Measurements from ENCODE around the gene IQSEC3. TPM values are rescaled to one million over a fixed set of nuclear protein-coding genes. Genes with fewer than 3 reads are reported as not detected.
A peak's percentile ranks its signal among the peaks of the same experiment; 100 is the strongest.

The IQSEC3 gene
- total RNA-seq, 1 donor from 2014 or later = 8.8 TPM

DNA sequence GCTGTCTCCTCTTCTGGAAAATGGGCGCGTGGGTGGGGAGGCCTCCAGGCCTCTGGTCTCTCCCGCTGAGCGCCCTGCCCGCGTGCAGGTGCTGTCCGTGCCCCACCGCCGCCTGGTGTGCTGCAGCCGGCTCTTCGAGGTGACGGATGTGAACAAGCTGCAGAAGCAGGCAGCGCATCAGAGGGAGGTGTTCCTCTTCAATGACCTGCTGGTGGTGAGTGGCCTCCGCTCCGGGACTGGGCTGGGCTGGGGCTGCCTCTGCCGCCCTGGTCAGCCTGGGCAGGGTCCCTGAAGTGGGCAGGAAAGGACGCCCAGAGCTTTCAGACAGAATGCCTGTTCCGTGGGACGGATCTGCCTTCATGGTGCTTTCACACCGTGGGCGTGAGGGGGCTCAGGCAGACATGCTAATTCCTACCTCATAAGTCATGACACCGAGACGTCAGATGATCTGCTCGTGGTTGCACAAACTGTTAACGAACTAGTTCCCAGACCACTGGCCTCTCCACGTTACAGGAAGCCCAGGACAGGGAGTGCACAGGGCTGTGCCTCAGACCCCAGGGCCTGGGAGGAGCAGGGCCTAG, 96.9 kb downstream of the IQSEC3 start:
- Mint-ChIP-seq H3K36me3 (no peaks in the 10 kb centered on the region), H3K27ac (no peak overlapping the region), H3K9me3 (no peaks in the 10 kb centered on the region), H3K27me3 (ENCODE audit: low read depth) (peaks cover 32% of the 10 kb centered on the region), H3K4me1 (peaks cover 31% of the 10 kb centered on the region), H3K4me3 (no peak overlapping the region)
- DNase-seq (ENCODE audit: low spot score in 2 of 2, unreplicated experiment in 2 of 2) = no peak
- TF ChIP-seq, protein P1, sequence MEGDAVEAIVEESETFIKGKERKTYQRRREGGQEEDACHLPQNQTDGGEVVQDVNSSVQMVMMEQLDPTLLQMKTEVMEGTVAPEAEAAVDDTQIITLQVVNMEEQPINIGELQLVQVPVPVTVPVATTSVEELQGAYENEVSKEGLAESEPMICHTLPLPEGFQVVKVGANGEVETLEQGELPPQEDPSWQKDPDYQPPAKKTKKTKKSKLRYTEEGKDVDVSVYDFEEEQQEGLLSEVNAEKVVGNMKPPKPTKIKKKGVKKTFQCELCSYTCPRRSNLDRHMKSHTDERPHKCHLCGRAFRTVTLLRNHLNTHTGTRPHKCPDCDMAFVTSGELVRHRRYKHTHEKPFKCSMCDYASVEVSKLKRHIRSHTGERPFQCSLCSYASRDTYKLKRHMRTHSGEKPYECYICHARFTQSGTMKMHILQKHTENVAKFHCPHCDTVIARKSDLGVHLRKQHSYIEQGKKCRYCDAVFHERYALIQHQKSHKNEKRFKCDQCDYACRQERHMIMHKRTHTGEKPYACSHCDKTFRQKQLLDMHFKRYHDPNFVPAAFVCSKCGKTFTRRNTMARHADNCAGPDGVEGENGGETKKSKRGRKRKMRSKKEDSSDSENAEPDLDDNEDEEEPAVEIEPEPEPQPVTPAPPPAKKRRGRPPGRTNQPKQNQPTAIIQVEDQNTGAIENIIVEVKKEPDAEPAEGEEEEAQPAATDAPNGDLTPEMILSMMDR (IDR thresholded peaks at IDR 0.05; ENCODE audit: unreplicated experiment) = no peak

GRCh38 chr12:164207-164606, 97.6 kb downstream of the IQSEC3 start:
- peaks cover 28% of the 10 kb centered on the region for H3K27me3 Mint-ChIP-seq (ENCODE audit: low read depth)
- no peaks in the 10 kb centered on the region for H3K36me3 Mint-ChIP-seq
- TF ChIP-seq, protein P1 (IDR thresholded peaks at IDR 0.05; ENCODE audit: unreplicated experiment) = no peak
- peak overlapping the region; percentile 35 for H3K27ac Mint-ChIP-seq
- DNase-seq (ENCODE audit: low spot score in 2 of 2, unreplicated experiment in 2 of 2) = no peak
- no peaks in the 10 kb centered on the region for H3K9me3 Mint-ChIP-seq
- peaks cover 39% of the 10 kb centered on the region for H3K4me1 Mint-ChIP-seq
- no peak overlapping the region for H3K4me3 Mint-ChIP-seq

DNA sequence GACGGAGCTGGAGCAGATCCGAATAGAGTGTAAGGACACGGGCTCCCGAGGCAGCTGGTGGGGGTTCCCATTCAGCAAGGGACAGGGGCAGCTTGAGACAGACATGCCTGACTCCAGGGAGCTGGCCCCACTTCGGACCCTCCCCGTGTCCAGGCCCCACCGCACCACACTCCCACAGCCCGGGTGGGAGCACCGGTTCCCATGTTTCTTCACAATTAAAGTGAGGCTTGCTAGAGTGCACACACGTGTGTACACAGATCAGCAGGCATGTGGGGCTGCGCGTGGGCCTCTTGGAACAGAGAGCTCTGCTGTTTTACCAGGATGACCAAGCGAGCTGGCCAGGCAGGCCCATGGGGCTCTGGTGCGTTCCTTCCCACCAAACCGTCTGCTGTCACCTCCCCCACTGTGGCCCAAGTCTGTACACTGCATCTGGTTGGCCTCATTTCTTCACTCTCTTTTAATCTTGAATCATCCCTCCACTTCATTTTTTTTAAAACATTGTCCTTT, 99.3 kb downstream of the IQSEC3 start:
- no peak overlapping the region for H3K4me3 Mint-ChIP-seq
- TF ChIP-seq, protein P1 (IDR thresholded peaks at IDR 0.05; ENCODE audit: unreplicated experiment) = no peak
- no peaks in the 10 kb centered on the region for H3K36me3 Mint-ChIP-seq
- H3K27me3 Mint-ChIP-seq (ENCODE audit: low read depth) = peaks cover 19% of the 10 kb centered on the region
- no peak overlapping the region for H3K27ac Mint-ChIP-seq
- H3K9me3 Mint-ChIP-seq = no peaks in the 10 kb centered on the region
- DNase-seq (ENCODE audit: low spot score in 2 of 2, unreplicated experiment in 2 of 2) = no peak
- H3K4me1 Mint-ChIP-seq = peaks cover 49% of the 10 kb centered on the region

- H3K9me3 Mint-ChIP-seq = no peaks in the 10 kb centered on the region
- no peak for DNase-seq (ENCODE audit: low spot score in 2 of 2, unreplicated experiment in 2 of 2)
- H3K27ac Mint-ChIP-seq = no peak overlapping the region
- TF ChIP-seq, protein P1 (IDR thresholded peaks at IDR 0.05; ENCODE audit: unreplicated experiment) = no peak
- H3K4me1 Mint-ChIP-seq = peaks cover 54% of the 10 kb centered on the region
- no peaks in the 10 kb centered on the region for H3K36me3 Mint-ChIP-seq
- H3K4me3 Mint-ChIP-seq = no peak overlapping the region
- peaks cover 16% of the 10 kb centered on the region for H3K27me3 Mint-ChIP-seq (ENCODE audit: low read depth)
Measured at GRCh38 chr12:166425-167075, 100.0 kb downstream of the IQSEC3 start.

- Mint-ChIP-seq H3K36me3 (no peaks in the 10 kb centered on the region), H3K9me3 (no peaks in the 10 kb centered on the region), H3K27ac (peak overlapping the region; percentile 31), H3K27me3 (ENCODE audit: low read depth) (peaks cover 6% of the 10 kb centered on the region), H3K4me3 (no peak overlapping the region), H3K4me1 (peaks cover 69% of the 10 kb centered on the region)
- DNase-seq (ENCODE audit: low spot score in 2 of 2, unreplicated experiment in 2 of 2) = no peak
- TF ChIP-seq, protein P1 (IDR thresholded peaks at IDR 0.05; ENCODE audit: unreplicated experiment) = no peak
Measured at GRCh38 chr12:167959-168600, 101.5 kb downstream of the IQSEC3 start.
